Measurements from ENCODE around the gene ISL2. TPM values are rescaled to one million over a fixed set of nuclear protein-coding genes. Genes with fewer than 3 reads are reported as not detected.

Gene ISL2
- total RNA-seq, 1 experiment from 2014 or later = 0.15 TPM

- H3K18ac ChIP-seq (ENCODE audit: insufficient read length, low read depth, low read length) = no peak overlapping the region
- H3K4me1 Mint-ChIP-seq = peaks cover 5 to 6% of the 10 kb centered on the region in 2 experiments; a peak in 3 of 4 replicates
- no peak overlapping the region for H3K56ac ChIP-seq (ENCODE audit: insufficient read length, low read depth, low read length)
- no peak overlapping the region for H2BK15ac ChIP-seq (ENCODE audit: low read depth, low read length)
- no peaks in the 10 kb centered on the region for H3K79me2 ChIP-seq (ENCODE audit: insufficient read depth, low read length)
- no peak overlapping the region for H4K5ac ChIP-seq (ENCODE audit: insufficient read length, low read depth, low read length)
- H3K36me3 Mint-ChIP-seq (ENCODE audit: insufficient read depth in 1 of 3, low read depth in 3 of 3) = no peaks in the 10 kb centered on the region
- H3K9ac ChIP-seq (ENCODE audit: extremely low read depth, insufficient read length, low read length) = no peak overlapping the region
- H3K9me3 Mint-ChIP-seq = no peaks in the 10 kb centered on the region
- H2BK5ac ChIP-seq (ENCODE audit: insufficient read length, low read length) = no peak overlapping the region
- no peak overlapping the region for H2AK5ac ChIP-seq (ENCODE audit: insufficient read length, low read length)
- H3K27ac ChIP-seq (ENCODE audit: insufficient read length, low read depth, low read length) = no peak overlapping the region
- H3K27ac Mint-ChIP-seq = no peak overlapping the region
- H3K79me1 ChIP-seq (ENCODE audit: insufficient read depth, low read depth, low read length, poor library complexity, severe bottlenecking) = no peaks in the 10 kb centered on the region
- DNase-seq = no peak
- no peak overlapping the region for H2BK12ac ChIP-seq (ENCODE audit: insufficient read length, low read depth, low read length)
- no peak overlapping the region for H2BK20ac ChIP-seq (ENCODE audit: low read depth, low read length, poor library complexity, severe bottlenecking)
- no peak overlapping the region for H3K4me2 ChIP-seq (ENCODE audit: insufficient read depth, insufficient read length, low read length)
- no peaks in the 10 kb centered on the region for H3K27me3 Mint-ChIP-seq (ENCODE audit: low read depth)
- no peaks in the 10 kb centered on the region for H4K20me1 ChIP-seq (ENCODE audit: control insufficient read depth, insufficient read depth, insufficient read length)
- TF ChIP-seq CTCF (conservative IDR thresholded peaks at IDR 0.05) = no peak
- H3K23ac ChIP-seq (ENCODE audit: insufficient read length, low read depth, low read length) = no peak overlapping the region
- H2BK120ac ChIP-seq (ENCODE audit: low read depth, low read length, poor library complexity, severe bottlenecking) = no peak overlapping the region
- H3K9me3 ChIP-seq (ENCODE audit: control insufficient read depth, low read depth, low read length) = no peaks in the 10 kb centered on the region
- no peak overlapping the region for H3K4ac ChIP-seq (ENCODE audit: low read depth, low read length)
- no peaks in the 10 kb centered on the region for H3K23me2 ChIP-seq (ENCODE audit: insufficient read length, low read depth, low read length, poor library complexity, severe bottlenecking)
- no peak overlapping the region for H4K91ac ChIP-seq (ENCODE audit: insufficient read length, low read depth, low read length)
- H3K14ac ChIP-seq (ENCODE audit: insufficient read depth, low read length) = no peak overlapping the region
- H3K27me3 ChIP-seq (ENCODE audit: insufficient read depth, low read length) = no peaks in the 10 kb centered on the region
- WGBS (ENCODE audit: extremely low coverage, insufficient read length, low lambda C conversion rate) = no CpG with 5 or more reads among the region's 2 CpGs
- H3T11ph ChIP-seq (ENCODE audit: low read length) = no peak overlapping the region
- H4K8ac ChIP-seq (replicated peaks; ENCODE audit: insufficient read length, low read depth, low read length) = no peak overlapping the region
- no peaks in the 10 kb centered on the region for H3K4me1 ChIP-seq (ENCODE audit: insufficient read depth, low read length)
- no peak overlapping the region for H2AFZ ChIP-seq (ENCODE audit: low read length)
- no peak overlapping the region for H3K4me3 Mint-ChIP-seq
These were observed 40.6 kb downstream of the ISL2 start for GRCh38 chr15:76377217-76377616.

All from H9 (cell line).